Measurements from ENCODE around the gene ARMC8.

- TF ChIP-seq CTCF (IDR thresholded peaks at IDR 0.05 in 8 of 11, conservative IDR thresholded peaks at IDR 0.05 in 3 of 11) (no peak), POLR2A (IDR thresholded peaks at IDR 0.05) (no peak)
These were observed 83.1 kb downstream of the ARMC8 start for GRCh38 chr3:138270245-138270644.

Measured in spleen (tissue), 7 donors.